ENCODE data around the gene CHST10.

Gene CHST10

DNA sequence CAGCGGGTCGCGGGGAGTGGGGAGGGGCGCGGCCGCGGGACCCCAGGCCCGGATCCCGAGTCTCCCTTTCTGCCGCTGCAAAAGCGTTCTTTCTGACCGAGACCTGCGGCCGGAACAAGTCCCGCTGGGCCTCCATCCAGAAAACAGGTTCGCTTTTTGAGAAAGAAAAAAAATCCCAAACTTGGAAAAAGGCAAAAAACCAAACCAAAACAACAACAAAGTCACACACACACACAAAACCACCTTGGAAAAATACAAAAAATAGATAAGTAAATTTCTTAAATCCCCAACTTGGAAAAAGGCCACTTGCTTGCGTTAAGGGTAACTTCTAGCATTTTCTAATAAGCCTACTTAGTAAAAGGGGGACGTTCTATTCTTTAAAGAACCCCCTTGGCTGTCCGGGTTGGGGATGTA, 250 bp upstream of the CHST10 start:
- TF ChIP-seq, protein P1, sequence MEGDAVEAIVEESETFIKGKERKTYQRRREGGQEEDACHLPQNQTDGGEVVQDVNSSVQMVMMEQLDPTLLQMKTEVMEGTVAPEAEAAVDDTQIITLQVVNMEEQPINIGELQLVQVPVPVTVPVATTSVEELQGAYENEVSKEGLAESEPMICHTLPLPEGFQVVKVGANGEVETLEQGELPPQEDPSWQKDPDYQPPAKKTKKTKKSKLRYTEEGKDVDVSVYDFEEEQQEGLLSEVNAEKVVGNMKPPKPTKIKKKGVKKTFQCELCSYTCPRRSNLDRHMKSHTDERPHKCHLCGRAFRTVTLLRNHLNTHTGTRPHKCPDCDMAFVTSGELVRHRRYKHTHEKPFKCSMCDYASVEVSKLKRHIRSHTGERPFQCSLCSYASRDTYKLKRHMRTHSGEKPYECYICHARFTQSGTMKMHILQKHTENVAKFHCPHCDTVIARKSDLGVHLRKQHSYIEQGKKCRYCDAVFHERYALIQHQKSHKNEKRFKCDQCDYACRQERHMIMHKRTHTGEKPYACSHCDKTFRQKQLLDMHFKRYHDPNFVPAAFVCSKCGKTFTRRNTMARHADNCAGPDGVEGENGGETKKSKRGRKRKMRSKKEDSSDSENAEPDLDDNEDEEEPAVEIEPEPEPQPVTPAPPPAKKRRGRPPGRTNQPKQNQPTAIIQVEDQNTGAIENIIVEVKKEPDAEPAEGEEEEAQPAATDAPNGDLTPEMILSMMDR (IDR thresholded peaks at IDR 0.05; ENCODE audit: low read depth, low read length, missing control alignments) = no peak
- no peak for DNase-seq (ENCODE audit: extremely low read depth, low read depth)
- peak overlapping the region; percentile 83 for H3K4me3 ChIP-seq (replicated peaks; ENCODE audit: low read depth, low read length)

DNA sequence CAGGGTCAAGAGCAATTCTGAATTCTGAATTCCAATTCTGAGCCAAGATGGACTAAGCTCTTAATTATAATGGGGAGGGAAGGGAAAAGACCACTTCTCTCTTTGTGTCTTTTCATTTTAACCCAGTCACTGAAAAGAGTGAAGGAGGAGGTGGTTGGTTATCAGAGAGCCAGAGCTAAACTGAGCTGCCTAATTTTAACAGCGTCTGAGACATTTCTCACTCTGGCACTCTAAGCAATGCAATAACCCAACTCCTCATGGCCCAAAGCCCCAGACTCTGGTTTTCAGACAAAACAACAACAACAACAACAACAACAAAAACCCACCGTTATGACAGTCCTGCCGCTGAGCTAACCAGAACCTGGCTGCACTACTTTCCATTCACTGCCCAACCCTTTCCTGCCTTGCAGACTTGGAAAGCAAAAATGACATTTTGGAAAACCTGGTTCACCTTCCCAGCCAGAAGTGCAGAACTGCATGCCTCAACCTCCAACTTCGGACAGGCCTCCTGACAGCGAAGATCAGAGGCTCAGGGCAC, 1.0 kb downstream of the CHST10 start:
- TF ChIP-seq, protein P1 (IDR thresholded peaks at IDR 0.05; ENCODE audit: low read depth, low read length, missing control alignments) = no peak
- H3K4me3 ChIP-seq (replicated peaks; ENCODE audit: low read depth, low read length) = peak overlapping the region; percentile 83
- no peak for DNase-seq (ENCODE audit: extremely low read depth, low read depth)

DNA sequence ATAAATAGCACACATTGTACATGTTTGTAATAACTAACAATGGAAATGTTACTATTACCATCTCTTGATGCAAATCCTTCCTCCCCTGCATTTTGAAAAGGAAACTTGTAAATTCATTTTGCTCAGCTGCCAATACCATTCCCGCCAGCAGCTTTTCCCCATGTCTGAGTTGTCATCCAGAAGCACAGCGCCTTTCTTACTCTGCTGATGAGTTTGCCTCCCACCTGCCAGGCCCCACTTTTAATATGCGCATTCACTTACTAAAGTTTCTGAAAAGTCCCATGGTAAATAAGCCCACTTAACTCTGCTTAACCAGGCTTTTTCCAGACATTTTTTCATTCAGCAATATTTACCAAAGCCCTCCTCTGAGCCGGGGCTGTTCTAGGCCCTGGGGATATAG, 3.9 kb downstream of the CHST10 start:
- DNase-seq (ENCODE audit: extremely low read depth, low read depth) = no peak
- TF ChIP-seq, protein P1 (IDR thresholded peaks at IDR 0.05; ENCODE audit: low read depth, low read length, missing control alignments) = no peak
- no peak overlapping the region for H3K4me3 ChIP-seq (replicated peaks; ENCODE audit: low read depth, low read length)

DNA sequence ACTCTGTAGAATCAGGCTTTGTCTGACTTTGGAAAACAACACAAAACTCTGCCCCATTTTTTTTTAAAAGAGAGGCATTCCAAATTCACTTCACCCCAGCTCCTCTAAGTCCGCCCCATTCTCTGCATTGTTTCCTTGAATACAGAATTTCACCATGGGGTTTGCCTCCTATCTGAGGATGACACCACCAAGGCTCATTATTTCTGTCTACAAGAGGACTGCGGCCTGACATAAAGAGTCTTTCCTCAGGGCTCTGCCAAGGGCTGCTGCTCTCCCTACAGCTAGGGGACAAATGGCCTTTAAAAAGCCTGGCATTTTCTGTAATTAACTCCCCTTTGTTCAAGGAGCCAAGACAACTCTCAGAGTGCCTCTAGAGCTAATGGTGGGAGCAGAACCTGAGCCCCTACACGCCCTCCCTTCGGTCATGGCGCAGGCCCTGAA, 4.6 kb downstream of the CHST10 start:
- no peak overlapping the region for H3K4me3 ChIP-seq (replicated peaks; ENCODE audit: low read depth, low read length)
- TF ChIP-seq, protein P1 (IDR thresholded peaks at IDR 0.05; ENCODE audit: low read depth, low read length, missing control alignments) = no peak
- DNase-seq (ENCODE audit: extremely low read depth, low read depth) = no peak

DNA sequence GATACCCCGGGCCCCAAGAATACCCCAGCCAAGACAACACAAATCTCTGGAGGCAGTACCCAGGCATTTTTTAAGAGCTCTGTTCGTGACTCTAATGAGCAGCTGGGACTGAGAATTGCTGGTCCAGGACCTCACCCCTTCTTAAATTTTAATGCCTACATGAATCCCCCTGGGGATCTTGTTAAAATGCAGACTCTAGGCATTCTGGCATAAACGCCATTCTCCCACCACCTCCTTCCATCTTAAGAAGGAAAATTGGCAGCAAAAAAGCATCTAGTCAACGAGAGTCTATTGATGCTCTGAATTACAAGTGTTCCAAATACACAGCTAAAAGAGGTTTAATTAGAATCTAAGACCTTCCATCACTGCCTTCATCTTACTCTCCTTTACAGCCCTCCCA, 5.0 kb downstream of the CHST10 start:
- TF ChIP-seq, protein P1 (IDR thresholded peaks at IDR 0.05; ENCODE audit: low read depth, low read length, missing control alignments) = no peak
- DNase-seq (ENCODE audit: extremely low read depth, low read depth) = no peak
- no peak overlapping the region for H3K4me3 ChIP-seq (replicated peaks; ENCODE audit: low read depth, low read length)

DNA sequence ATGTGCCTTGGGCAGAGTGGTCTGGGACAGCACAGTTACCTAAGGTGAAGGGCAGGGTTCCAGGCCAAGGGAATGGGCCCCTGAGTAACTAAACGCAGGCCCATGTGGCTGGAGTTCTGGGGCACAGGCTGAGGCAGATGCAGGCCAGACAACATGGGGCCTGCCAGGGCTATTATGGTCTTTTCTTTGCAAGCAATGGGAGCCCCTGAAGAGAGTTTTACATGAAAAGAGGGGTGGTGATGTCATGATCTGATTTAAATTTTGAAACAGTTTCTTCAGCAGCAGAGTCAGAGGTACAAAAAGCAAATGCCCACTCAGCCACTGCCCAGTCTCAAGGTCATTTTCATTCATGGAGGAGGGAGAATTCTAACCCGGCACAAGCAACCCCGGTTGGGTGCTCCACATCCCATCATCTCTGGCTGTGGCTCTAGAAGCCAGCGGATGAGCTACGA, 5.6 kb downstream of the CHST10 start:
- no peak for DNase-seq (ENCODE audit: extremely low read depth, low read depth)
- no peak overlapping the region for H3K4me3 ChIP-seq (replicated peaks; ENCODE audit: low read depth, low read length)
- TF ChIP-seq, protein P1 (IDR thresholded peaks at IDR 0.05; ENCODE audit: low read depth, low read length, missing control alignments) = no peak
